GM18873 (cell line): ENCODE data around the gene KISS1.
"Not testable (repeated sequence)": the region's sequence is repeated elsewhere in the genome, so short reads cannot be mapped to it uniquely, and the experiment has no call there.

Experiments used
- ATAC-seq: cut with Tn5 transposase; IDR thresholded peaks from one replicate; pipeline ENCODE4 v1.9.1; 2021; ENCODE audit warnings: mild to moderate bottlenecking, moderate library complexity, moderate number of reproducible peaks; ENCODE audit not compliant: unreplicated experiment, low FRiP score

The KISS1 gene, protein sequence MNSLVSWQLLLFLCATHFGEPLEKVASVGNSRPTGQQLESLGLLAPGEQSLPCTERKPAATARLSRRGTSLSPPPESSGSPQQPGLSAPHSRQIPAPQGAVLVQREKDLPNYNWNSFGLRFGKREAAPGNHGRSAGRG

DNA sequence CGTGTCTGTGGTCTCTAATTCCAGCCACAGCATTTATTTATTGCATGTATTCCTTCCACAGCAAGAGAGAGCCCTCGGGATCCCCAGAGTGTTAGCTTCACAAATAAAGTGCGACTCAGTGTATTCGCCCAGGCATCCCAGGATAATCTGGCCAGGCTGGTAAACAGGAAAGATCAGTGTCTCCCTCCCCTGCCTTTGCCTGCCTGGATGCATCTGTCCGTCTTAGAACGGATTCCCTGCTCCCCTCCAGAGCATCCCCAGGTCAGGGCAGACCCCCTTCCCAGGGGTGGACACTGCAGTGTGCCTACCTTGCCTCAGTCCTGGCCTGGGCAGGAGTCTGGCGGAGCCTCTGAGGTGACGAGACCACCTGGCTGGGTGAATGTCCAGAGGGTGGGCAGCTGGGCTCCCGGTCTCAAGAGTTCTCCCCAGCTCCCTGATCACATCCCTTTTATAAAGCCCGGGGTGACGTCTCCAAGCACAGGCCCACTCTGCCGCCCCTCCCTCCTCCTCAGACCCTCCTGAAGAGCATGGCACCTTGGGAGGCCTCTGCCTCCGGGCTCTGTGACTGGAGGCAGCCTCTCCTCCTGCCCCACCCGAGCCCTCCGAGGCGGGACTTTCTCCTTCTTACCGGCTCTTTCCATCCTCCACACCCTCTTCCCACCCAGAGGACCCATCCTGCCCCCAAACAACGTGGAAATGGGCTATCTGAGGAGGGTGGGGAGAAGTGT, at the start of gene KISS1:
TSS of gene KISS1 (minus strand) at position 424 of the 728 bp plus-strand sequence. CDS start 3,615 bp downstream, outside the sequence.
- no peak for ATAC-seq

DNA sequence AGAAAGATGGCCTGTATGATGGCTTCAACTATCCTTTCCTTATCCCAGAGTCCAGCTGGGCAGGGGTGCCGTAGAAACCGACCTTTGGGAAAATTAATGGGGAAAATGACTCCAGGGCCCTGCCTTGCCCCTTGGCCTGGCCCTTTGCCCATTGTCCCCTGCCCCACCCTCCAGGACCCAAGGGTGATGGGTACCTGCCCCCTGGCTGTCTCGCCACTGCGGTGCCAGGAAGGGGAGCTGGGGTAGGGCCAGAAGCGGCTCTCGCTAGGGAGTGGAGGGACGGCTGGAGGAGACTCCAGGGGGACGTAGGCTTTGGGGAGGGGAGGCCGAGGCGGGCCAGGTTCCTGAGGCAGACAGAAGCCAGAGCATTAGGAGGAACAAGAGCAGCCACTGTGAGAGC, 46.6 kb upstream of the KISS1 start:
- ATAC-seq = no peak

DNA sequence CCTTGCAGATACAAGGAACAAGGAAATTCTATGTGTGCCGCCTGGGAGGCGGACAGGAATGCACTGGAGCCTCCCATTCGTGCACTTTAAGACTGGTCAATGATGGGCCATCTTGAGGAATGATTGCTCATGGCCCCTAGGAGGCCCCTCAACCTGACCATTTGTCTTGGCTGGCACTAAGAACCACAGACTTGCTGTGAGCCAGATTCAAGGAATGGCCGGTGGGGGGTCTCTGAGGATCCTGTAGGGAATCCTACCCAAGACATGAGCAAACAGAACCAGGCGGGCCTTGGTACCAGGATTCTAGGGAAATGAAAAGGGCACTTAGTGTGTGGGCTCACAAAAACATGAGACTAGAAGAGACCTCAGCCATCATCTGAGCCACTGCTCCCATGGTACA, 45.6 kb upstream of the KISS1 start:
- ATAC-seq = no peak

DNA sequence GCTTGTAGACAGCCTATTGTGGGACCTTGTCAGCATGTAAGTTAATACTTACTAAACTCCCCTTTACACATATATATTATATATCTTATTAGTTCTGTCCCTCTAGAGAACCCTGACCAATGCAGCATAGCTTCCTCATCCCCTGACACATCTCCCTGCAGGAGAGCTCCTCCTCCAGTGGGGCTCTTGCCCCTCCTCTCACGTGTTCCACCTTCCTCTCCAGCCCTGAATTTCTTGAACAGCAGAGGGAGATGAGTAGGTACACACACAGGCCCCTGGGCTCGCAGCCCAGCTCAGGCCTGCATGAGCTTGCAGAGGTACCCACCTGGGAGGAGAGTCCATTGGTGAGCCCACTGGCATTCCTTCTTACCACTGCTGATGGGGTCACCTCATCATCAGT, 44.8 kb upstream of the KISS1 start:
- no peak for ATAC-seq

DNA sequence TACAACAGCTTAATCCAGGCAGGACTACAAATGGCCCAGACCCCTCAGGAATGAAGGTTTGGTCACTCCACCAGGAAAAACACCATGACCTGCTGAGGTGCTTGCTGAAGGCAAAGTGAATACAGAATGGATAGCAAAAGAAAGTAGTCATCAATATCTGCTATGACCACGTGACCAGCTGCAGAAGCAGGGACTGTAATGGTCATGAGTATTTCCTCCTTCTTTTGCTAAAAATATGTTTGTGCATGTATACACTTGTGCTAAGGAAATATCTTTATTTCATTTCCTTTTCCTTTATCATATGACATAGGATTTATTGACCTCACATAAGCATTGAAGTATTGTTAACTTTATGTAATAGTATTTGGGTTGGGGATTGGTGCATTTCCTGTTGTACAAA, 43.9 kb upstream of the KISS1 start:
- ATAC-seq = no peak

DNA sequence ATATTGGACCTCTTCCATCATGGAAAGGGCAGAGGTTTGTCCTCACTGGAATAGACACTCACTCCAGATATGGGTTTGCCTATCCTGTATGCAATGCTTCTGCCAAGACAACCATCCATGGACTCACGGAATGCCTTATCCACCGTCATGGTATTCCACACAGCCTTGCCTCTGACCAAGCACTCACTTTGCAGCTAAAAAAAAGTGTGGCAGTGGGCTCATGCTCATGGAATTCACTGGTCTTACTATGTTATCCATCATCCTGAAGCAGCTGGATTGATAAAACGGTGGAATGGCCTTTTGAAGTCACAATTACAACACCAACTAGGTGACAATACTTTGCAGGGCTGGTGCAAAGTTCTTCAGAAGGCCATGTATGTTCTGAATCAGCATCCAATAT, 43.1 kb upstream of the KISS1 start:
- ATAC-seq = not testable (repeated sequence)

DNA sequence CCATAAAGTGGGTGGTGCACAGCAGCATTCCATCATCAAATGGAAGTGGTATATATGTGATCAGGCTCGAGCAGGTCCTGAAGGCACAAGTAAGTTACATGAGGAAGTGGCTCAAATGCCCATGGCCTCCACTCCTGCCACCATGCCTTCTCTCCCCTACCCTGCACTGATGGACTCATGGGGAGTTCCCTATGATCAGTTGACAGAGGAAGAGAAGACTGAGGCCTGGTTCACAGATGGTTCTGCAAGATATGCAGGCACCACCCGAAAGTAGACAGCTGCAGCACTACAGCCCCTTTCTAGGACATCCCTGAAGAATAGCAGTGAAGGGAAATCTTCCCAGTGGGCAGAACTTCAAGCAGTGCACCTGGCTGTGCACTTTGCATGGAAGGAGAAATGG, 42.2 kb upstream of the KISS1 start:
- not testable (repeated sequence) for ATAC-seq

DNA sequence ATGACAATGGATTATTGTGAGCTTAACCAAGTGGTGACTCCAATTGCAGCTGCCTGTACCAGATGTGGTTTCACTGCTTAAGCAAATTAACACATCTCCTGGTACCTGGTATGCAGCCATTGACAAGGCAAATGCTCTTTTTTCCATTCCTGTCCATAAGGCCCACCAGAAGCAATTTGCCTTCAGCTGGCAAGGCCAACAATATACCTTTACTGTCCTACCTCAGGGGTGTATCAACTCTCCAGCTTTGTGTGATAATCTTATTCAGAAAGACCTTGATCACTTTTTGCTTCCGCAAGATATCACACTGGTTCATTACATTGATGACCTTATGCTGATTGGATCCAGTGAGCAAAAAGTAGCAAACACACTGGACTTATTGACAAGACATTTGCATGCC, 41.2 kb upstream of the KISS1 start:
- ATAC-seq = not testable (repeated sequence)

DNA sequence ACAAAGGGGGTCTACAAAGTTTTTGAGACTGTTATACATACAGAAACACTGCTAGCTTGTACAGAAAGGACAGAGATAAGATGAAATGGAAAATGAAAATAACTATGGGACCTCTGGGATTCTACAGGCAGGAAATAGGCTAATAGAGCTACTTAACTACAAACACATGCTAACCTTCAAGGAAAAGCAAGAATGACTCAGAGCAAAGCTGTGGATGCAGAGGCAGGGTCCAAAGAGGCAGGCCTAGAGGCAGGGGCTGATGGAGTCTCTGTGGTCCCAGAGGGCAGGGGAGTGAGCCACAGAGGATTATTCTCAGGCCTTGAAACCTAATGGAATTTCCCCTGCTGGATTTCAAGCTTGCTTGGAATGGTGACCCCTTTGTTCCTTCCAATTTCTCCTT, 36.2 kb upstream of the KISS1 start:
- no peak for ATAC-seq

DNA sequence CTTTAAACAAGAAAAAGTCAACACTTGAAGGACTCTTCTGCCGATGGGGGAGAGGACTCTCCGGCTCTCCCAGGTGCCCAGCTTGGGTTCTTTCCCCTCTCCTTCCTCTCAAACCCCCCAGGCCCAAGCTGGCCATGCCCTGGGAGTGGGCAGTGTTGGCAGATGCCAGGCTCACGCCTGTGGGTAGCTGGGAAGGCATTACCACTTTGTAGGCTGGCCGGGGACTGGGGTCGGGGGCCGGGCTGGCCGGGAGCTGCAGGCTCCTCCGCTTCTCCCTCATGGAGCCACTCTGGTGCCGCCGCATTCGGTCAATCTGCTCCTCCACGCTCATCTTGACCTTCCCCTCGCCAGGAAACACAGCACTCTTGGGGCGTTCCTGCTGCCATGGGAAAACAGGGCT, 33.9 kb upstream of the KISS1 start:
- ATAC-seq = no peak

DNA sequence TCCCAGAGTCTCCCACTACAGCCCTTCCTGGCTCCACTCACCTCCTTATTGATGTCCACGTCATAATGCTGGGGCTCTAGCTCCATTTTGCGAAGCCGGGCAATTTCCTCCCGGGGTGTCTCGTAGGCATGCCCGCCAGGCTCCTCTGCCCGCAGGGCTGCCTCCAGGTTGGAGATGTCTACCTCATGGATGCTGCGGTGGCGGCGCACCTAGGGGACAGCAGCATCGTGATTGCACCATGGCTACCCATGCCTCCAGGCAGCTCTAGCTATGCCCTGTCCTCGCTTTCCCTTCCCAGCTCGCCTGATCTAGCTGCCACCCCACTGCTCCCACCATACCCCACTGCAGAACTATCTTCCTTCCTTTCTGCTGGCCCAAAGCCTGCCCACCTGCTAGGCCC, 32.6 kb upstream of the KISS1 start:
- ATAC-seq = no peak

DNA sequence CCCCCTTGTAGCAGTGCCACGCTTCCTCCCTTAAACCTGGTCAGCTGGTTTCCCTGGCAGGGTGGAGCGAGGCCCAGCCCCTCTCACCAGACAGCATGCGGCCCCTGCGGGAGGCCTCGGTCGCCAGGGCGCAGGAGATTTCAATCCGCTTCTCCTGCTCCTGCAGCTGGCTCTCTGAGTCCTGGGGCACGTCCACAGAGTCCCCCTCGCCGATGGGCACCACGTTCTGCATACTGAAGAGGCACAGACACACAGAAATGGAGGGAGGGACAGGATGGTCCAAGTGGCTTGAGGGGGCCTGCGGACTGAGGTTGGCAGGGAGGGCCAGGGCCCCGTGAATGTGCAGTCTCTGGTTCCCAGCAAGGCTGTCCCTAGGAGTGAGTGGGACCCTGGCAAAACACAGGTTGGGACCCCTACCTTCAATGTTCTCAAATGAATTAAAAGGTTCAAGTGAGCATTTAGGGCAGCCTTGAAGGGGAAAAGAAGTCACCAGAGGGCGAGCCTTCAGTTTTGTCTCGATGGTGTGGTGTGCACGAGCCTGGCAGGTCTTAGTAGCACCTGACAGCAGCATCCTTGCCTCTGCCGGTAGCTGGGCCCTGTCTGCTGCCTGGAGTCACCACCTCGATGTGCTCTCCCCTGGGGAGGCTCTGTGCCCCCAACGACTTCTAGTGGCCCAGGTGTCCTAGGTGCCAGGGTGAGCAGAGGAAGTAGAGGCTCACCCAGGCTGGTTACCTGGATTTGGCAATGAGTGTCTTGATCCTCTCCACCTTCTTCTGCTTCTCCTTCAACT, 31.9 kb upstream of the KISS1 start:
- no peak for ATAC-seq

DNA sequence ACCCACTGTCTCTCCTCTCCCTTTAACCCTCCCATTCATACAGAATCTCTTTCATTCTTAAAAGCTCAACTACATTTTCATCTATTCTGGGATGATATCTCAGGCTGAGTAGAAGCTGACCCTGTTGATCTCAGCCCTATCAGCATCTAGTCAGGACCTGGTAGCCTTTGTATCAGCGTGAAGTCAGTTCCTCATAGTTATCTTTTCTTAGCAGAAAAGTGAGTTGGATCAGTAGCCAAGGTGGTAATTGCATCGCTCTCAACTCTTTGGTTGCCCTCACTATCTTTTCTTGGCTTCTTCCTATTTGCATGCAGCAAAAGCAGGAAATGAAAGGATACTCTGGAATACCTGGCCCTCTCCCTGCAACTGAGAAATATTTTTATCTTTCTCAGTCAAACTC, 31.1 kb upstream of the KISS1 start:
- no peak for ATAC-seq

DNA sequence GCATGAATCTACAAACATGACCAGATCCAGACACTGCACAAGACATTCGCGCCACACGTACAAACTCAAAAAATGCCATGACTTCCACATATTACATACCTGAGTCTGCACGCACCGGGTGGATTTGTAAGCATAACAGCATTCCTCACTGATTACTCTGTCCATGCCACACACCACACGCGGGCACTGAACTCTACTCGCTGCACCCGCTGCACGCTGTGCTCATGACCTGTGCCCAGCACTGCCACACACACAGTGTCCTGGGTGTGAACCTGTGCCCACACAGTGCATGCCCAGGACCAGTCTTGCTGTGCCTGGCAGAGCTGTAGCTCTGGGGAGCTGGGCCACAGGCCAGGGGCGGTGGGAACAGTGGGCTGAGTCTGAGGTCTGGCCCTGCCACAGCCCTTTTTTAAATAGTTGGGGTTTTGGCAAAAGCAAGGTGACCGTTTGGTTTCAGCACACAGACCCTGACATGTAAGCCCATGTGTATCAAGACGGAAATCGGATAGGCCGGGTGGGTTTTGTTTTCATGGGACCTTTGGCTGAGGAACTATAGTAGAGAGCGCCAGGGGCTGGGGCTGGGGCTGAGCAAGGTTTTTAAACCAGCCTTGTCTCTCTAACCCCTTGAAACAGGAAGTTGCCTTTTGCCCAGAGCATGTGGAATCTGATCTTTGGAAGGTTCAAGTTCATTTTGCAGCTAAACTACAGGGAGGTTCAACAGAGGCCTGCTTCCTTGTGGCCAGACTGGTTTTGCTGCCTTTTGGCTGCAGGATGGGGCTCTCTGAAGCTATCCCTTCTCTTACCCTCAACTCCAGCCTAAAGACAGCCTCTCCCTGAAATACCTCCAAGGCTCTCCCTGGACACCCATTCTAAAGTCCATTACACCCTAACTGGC, 29.8 kb upstream of the KISS1 start:
- ATAC-seq = no peak

DNA sequence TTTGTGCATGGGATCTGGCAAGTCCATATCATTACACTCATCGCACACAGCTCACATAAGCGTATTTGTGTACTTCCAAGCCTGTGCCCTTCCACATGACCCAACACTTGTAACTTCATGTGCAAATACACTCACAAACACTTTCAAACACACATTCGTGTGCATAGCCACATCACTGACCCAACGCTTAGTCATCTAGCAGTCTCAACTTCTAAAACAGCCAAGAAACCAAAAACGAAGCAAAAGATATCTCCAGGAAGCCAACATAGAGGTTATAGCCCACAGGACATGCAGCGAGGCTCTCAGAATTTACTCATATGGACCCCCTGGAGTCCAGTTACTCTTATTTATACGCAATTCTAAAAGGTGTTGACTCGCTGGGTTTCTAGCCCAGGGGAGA, 28.4 kb upstream of the KISS1 start:
- ATAC-seq = no peak

DNA sequence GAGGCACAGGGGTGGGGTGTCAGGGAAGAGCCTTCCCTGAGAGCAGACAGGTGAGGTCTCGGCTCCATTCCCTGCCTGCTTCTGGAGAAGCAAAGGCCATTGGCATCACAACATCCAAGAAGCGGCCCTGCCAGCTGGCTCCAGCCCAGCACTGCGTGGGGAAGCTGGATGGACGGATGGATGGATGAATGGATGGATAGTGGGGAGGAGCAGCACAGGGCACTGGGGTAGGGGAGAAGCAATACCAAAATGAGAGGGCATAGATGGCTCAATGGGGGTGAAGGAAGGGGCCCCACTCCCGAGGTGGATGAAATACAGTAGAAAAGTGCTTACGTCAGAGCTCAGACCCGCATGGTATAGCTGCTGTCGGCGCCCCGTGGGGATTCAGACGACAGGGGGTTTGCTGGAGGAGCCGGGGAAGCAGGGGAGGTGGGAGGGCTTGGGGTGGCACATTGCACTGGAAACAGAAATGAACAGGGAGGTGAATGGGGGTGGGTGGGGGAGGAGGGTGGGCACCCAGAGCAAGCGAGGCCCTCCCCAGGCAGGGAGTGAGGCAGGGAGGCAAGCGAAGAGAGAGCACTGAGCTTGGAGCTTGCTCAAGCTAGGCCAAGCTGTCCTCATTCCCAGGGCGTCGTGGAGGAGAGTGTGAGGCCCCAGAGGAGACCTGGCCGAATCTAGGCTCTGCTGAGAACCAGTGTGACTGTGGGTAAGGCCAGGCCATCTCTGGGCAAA, 27.0 kb upstream of the KISS1 start:
- ATAC-seq = no peak

DNA sequence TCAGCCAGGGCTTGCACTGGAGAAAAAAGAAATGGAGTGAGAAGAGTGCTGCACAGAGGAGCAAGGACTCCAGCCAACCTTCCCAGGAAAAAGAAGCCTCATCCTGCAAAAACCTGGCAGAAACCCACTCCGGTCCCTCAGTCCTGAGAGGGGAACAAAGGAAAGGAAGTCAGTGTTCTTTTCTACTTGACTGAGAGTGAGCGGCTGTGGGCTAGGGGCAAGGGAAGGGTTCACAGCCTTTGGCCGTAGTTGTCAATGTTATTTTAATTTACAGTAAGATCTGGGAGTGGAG, 26.4 kb upstream of the KISS1 start:
- ATAC-seq = no peak

DNA sequence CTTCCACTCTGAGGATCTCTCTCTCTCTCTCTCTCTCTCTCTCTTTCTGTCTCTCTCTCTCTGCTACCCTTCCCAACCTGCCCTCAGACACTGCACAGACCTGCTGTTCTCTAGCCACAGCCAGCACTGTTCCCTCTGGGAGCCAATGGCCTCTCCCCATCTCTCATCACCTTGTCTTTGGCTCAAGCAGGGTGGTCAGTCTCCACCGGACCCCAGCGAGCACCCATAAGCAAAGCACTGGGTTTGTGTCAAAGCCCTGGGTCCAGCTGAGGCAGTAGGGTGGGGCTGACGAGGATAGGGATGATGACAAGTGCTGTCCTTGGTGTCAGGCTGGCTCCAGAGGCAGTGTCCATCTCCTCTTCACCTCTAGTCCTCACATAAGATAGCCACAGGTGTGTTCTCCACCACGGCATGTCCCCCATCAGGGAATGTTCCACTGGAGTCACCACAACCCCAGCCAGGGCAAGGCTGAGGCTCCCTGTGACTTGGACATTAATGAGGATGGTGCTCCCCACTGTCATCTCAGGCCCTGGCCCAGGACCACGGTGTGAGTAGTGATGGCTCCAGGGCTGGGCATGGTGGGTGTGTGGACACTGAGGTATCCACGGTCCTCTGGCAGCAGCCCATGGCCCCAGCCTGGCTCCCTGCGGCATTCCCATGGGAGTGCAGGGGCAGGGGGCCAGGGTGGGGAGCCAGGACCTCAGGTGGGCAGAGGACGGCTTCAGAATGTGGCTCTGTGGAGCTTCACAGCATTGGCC, 25.9 kb upstream of the KISS1 start:
- ATAC-seq = no peak

DNA sequence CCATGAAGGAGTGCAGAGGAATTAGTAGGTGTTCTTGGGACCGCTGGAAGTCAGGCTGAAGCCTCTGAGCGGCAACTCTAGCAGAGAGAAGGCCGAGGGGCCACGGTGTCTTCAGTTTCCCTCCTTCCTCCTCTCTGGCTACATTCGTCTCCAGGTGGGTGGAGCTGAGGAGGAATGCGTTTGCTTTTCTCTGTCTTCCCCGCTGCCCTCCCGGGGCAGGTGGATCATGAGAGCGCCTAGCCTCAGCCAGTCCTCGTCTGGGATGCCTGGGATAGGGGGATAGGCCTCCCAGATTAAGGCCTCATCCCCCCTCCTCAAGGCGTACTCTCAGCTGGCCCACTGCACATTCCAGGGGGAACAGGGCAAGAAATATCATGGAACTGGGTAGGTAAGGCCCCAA, 25.0 kb upstream of the KISS1 start:
- ATAC-seq = no peak
